Choroid plexus epithelial cell (primary cell): Measurements from ENCODE around the gene DDX23.
"Not testable (repeated sequence)": the region's sequence is repeated elsewhere in the genome, so short reads cannot be mapped to it uniquely, and the experiment has no call there.

ENCODE experiments used
- DNase-seq: peaks from one replicate; pipeline ENCODE4 v3.0.0-alpha.2; 2010; ENCODE audit warnings: low read depth
- H3K4me3 ChIP-seq: 2 replicates; pipeline ENCODE4 v1.5.1; 2011; ENCODE audit warnings: low read depth, mild to moderate bottlenecking, control low read depth, low read length, moderate library complexity
- TF ChIP-seq, protein P1 (sequence below): conservative IDR thresholded peaks from 2 replicates; pipeline ENCODE4 v1.5.1; 2011; ENCODE audit warnings: low read depth, mild to moderate bottlenecking, control low read depth, inconsistent platforms, low read length, moderate library complexity

The DDX23 gene

DNA sequence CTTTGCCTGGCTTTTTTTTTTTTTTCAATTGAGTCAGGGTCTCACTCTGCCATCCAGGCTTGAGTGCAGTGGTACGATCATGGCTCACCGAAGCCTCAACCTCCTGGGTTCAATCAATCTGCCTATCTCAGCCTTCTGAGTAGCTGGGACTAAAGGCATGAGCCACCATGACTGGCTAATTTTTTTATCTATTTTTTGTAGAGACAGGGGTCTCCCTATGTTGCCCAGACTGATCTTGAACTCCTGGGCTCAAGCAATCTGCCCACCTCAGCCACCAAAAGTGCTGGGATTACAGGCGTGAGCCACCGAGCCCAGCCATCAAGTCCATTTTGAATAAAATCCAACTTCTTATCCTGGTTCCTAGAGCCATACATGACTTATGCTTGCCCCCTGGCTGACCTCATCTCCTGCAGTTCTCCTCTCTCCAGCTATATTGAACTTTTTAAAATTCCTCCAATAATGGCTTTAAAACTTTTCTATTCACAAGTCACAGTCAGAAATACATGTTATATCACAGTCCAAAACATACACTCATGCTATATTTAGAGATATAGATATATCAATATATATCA, 24.1 kb upstream of the DDX23 start:
- TF ChIP-seq, protein P1, sequence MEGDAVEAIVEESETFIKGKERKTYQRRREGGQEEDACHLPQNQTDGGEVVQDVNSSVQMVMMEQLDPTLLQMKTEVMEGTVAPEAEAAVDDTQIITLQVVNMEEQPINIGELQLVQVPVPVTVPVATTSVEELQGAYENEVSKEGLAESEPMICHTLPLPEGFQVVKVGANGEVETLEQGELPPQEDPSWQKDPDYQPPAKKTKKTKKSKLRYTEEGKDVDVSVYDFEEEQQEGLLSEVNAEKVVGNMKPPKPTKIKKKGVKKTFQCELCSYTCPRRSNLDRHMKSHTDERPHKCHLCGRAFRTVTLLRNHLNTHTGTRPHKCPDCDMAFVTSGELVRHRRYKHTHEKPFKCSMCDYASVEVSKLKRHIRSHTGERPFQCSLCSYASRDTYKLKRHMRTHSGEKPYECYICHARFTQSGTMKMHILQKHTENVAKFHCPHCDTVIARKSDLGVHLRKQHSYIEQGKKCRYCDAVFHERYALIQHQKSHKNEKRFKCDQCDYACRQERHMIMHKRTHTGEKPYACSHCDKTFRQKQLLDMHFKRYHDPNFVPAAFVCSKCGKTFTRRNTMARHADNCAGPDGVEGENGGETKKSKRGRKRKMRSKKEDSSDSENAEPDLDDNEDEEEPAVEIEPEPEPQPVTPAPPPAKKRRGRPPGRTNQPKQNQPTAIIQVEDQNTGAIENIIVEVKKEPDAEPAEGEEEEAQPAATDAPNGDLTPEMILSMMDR = no peak
- no peak overlapping the region for H3K4me3 ChIP-seq
- no peak for DNase-seq

DNA sequence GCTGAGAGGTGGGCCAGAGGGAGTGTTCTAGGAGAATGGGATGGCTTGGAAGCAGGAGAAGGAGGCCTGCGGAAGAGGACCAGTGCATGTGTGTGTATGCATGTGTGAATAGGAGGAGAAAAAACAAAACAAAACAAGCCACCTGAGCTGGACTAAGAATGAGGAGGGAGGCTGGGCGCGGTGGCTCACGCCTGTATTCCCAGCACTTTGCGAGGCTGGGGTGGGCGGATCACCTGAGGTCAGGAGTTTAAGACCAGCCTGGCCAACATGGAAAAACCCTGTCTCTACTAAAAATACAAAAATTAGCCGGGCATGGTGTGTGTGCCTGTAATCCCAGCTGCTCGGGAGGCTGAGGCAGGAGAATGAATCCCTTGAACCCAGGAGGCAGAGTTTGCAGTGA, 21.6 kb upstream of the DDX23 start:
- H3K4me3 ChIP-seq = not testable (repeated sequence)

DNA sequence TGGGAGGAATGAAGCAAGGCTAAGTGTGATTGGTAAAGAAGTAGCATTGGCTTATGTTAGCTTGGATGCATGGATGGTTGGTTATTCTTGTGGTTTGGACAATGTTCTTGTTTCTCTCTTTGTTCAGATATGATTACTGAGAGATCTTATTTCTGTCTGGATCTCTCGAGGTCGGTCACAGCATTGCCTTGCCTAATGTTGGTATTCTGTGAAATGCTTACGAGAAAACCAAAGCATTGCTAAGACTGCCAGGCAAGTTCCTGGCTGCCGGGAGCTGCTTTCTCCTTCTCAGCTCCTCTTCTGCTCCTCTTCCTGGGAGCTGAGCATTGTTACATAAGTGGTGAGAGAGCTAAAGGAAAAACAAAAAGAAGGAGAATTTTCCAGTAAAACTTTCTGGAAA, 21.1 kb upstream of the DDX23 start:
- no peak for DNase-seq
- TF ChIP-seq, protein P1 = no peak

More for the DNA sequence above, 21.6 kb upstream of the DDX23 start:
- DNase-seq = not testable (repeated sequence)

DNA sequence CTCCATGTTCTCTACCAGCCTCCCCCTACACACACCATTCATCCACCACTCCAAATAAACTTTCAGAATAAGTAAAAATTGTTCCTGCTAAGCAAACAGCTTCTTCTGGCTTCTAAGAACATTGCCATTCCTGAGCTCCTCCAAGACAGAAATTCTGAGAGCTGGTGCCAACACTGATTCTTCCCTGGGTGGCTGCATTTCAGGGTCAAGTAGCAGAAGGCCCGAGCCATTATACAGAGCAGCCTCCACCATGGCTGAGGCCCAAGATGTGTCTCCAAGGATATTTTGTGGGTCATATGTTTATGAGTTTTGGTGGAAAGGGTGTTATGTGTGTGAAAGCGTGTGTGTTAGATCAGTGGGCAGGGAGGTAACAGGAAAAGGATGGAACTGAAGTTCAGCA, 17.2 kb upstream of the DDX23 start:
- no peak overlapping the region for H3K4me3 ChIP-seq
- TF ChIP-seq, protein P1 = no peak
- no peak for DNase-seq

More for the DNA sequence above, 21.1 kb upstream of the DDX23 start:
- no peak overlapping the region for H3K4me3 ChIP-seq

DNA sequence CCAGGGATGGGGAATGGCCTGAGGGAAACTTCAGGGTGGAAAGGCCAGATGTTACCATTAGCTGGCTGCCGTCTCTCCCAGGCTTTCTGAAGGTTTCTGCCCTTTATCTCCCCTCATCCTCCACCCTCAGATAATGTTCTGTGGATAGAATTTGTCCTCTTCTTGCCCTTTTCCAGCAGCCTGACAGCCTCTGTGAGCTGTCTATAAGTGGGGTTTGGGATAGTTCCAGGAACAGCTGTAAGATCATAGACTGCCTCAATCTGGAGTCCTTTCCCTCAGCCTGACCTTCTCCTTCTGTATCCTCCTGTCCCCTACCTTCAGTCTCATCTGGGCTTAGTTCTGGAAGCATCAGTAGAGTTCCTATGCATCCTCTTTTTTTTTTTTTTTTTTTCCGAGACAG, 16.5 kb upstream of the DDX23 start:
- no peak overlapping the region for H3K4me3 ChIP-seq
- TF ChIP-seq, protein P1 = no peak
- no peak for DNase-seq

DNA sequence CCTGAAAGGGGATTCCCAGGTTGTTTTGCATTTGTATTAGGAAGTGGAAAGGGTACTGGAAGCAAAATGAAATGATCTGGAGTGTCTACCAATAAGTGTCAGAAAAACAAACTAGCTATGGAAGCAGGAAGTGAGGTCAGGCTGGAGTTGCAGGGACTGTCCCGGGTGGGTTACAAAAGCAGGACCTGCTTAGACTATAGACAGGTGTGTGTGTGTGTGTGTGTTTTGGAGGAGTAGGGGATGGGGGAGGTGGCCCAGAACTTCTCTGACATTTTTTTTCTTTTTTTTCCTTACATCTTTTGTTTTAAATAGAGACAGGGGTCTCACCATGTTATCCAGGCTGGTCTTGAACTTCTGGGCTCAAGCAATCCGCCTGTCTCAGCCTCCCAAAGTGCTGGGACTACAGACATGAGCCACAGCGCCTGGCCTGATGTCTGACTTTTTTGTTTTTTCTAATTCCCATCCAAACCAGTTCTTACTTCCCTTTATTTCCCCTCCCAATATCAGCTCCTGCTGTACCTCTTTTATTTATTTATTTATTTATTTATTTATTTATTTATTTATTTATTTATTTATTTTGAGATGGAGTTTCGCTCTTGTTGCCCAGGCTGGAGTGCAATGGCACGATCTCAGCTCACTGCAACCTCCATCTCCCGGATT, 14.2 kb upstream of the DDX23 start:
- no peak for DNase-seq
- H3K4me3 ChIP-seq = peak overlapping the region; percentile 44
- TF ChIP-seq, protein P1 = no peak

DNA sequence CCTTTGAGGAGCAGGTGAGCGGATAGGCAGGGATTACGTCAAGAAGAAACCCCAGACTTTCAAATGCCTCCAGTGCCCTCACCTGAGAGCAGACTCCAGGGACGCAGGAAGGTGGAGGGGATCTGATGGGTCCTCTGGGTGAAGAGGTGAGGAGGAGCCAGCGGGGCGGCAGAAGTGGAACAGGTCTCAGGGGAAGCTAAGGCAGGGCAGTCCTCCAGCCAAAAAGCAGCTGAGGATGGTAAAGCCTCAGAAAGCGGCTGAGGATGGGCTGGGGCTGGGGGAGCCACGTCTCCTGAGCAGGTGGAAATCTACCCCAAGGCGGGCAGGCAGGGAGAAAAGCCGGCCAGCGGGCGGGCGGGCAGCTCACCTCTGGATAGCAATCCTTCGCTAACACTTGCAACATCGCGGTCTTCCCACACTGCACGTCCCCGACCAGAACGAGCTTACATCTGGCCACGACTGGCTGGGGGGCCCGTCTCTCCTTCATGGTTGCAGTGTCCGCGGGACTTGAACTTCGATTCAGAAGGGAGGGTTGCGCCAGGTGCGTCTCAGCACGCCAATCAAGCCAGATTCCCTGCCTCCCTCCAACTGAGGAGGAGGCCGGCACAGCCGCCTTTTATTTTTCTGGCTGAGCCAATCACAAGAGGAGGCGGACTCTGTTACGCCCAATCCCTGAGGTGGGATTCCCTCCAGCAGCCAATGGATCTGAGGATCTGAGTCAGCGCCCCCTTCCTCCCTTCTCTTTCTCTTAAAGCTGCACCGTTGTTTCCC, 13.5 kb upstream of the DDX23 start, which contains the start of gene RND1:
TSS of gene RND1 (minus strand) at position 590 of the 771 bp plus-strand sequence. CDS start at position 487, 103 bp downstream.
- H3K4me3 ChIP-seq = peak within 1 kb of the TSS; percentile 61
- TF ChIP-seq, protein P1 = peak; percentile 19
- peak; percentile 94 for DNase-seq
